H9 (cell line): Measurements from ENCODE around the gene ACTL9. TPM values are rescaled to one million over a fixed set of nuclear protein-coding genes. Genes with fewer than 3 reads are reported as not detected.

Experiments used
- DNase-seq: peaks from one replicate; pipeline ENCODE4 v3.0.0-alpha.2; 2017
- H2AFZ ChIP-seq: one replicate; pipeline ENCODE4 v1.6.1; 2013; ENCODE audit warnings: mild to moderate bottlenecking, low read length, control low read depth, moderate library complexity
- H2AK5ac ChIP-seq: 2 replicates; pipeline ENCODE4 v1.6.1; 2013; ENCODE audit warnings: low read length, control low read depth, mixed read lengths; ENCODE audit not compliant: insufficient read length
- H2BK120ac ChIP-seq: one replicate; pipeline ENCODE4 v1.6.1; 2013; ENCODE audit warnings: low read depth, mild to moderate bottlenecking, low read length, control low read depth, inconsistent platforms; ENCODE audit not compliant: poor library complexity, severe bottlenecking
- H2BK12ac ChIP-seq: 2 replicates; pipeline ENCODE4 v1.6.1; 2013; ENCODE audit warnings: low read length, control low read depth, mixed read lengths, low read depth; ENCODE audit not compliant: insufficient read length
- H2BK15ac ChIP-seq: 2 replicates; pipeline ENCODE4 v1.6.1; 2013; ENCODE audit warnings: low read depth, low read length, control low read depth
- H2BK20ac ChIP-seq: one replicate; pipeline ENCODE4 v1.6.1; 2013; ENCODE audit warnings: low read depth, mild to moderate bottlenecking, low read length, control low read depth, inconsistent platforms; ENCODE audit not compliant: poor library complexity, severe bottlenecking
- H2BK5ac ChIP-seq: 2 replicates; pipeline ENCODE4 v1.6.1; 2013; ENCODE audit warnings: low read length, control low read depth, mixed read lengths; ENCODE audit not compliant: insufficient read length
- H3K14ac ChIP-seq: 2 replicates; pipeline ENCODE4 v1.6.1; 2013; ENCODE audit warnings: low read length, control low read depth; ENCODE audit not compliant: insufficient read depth
- H3K18ac ChIP-seq: 2 replicates; pipeline ENCODE4 v1.6.1; 2013; ENCODE audit warnings: low read depth, mild to moderate bottlenecking, mixed read lengths, low read length, control low read depth; ENCODE audit not compliant: insufficient read length
- H3K23ac ChIP-seq: 2 replicates; pipeline ENCODE4 v1.6.1; 2013; ENCODE audit warnings: low read length, control low read depth, mixed read lengths, low read depth; ENCODE audit not compliant: insufficient read length
- H3K23me2 ChIP-seq: 2 replicates; pipeline ENCODE4 v1.6.1; 2013; ENCODE audit warnings: low read depth, mild to moderate bottlenecking, mixed read lengths, low read length, control low read depth; ENCODE audit not compliant: insufficient read length, poor library complexity, severe bottlenecking
- H3K27ac ChIP-seq: 2 replicates; pipeline ENCODE4 v1.5.1; 2013; ENCODE audit warnings: low read length, control low read depth, mixed read lengths, low read depth; ENCODE audit not compliant: insufficient read length
- H3K27me3 ChIP-seq: 2 replicates; pipeline ENCODE4 v1.6.1; 2013; ENCODE audit warnings: low read length, control low read depth, inconsistent platforms; ENCODE audit not compliant: insufficient read depth
- H3K4ac ChIP-seq: 2 replicates; pipeline ENCODE4 v1.6.1; 2013; ENCODE audit warnings: low read depth, mild to moderate bottlenecking, control low read depth, inconsistent platforms, low read length, moderate library complexity
- H3K4me1 ChIP-seq: 2 replicates; pipeline ENCODE4 v1.6.1; 2013; ENCODE audit warnings: low read length, control low read depth, inconsistent platforms; ENCODE audit not compliant: insufficient read depth
- H3K4me2 ChIP-seq: 2 replicates; pipeline ENCODE4 v1.6.1; 2013; ENCODE audit warnings: low read length, control low read depth, mixed read lengths; ENCODE audit not compliant: insufficient read length, insufficient read depth
- H3K56ac ChIP-seq: 2 replicates; pipeline ENCODE4 v1.6.1; 2013; ENCODE audit warnings: low read depth, mild to moderate bottlenecking, mixed read lengths, low read length, control low read depth; ENCODE audit not compliant: insufficient read length
- H3K79me1 ChIP-seq: 2 replicates; pipeline ENCODE4 v1.6.1; 2013; ENCODE audit warnings: low read depth, mild to moderate bottlenecking, moderate library complexity, low read length, control low read depth, inconsistent platforms; ENCODE audit not compliant: insufficient read depth, poor library complexity, severe bottlenecking
- H3K79me2 ChIP-seq: 2 replicates; pipeline ENCODE4 v1.6.1; 2013; ENCODE audit warnings: low read length, control low read depth, inconsistent platforms; ENCODE audit not compliant: insufficient read depth
- H3K9ac ChIP-seq: 2 replicates; pipeline ENCODE4 v1.6.1; 2013; ENCODE audit warnings: low read length, control low read depth, mixed read lengths; ENCODE audit not compliant: insufficient read length; ENCODE audit errors: extremely low read depth
- H3K9me3 ChIP-seq: one replicate; pipeline ENCODE4 v1.6.1; 2013; ENCODE audit warnings: low read depth, low read length, inconsistent platforms; ENCODE audit not compliant: control insufficient read depth
- H3T11ph ChIP-seq: one replicate; pipeline ENCODE4 v1.6.1; 2013; ENCODE audit warnings: mild to moderate bottlenecking, low read length, control low read depth, inconsistent platforms
- H4K20me1 ChIP-seq: one replicate; pipeline ENCODE4 v1.6.1; 2013; ENCODE audit not compliant: control insufficient read depth, insufficient read length, insufficient read depth
- H4K5ac ChIP-seq: 2 replicates; pipeline ENCODE4 v1.6.1; 2013; ENCODE audit warnings: low read depth, mild to moderate bottlenecking, mixed read lengths, low read length, control low read depth; ENCODE audit not compliant: insufficient read length
- H4K8ac ChIP-seq: replicated peaks from 2 replicates; pipeline ENCODE4 v1.6.1; 2013; ENCODE audit warnings: low read length, control low read depth, mixed read lengths, low read depth; ENCODE audit not compliant: insufficient read length
- H4K91ac ChIP-seq: 2 replicates; pipeline ENCODE4 v1.6.1; 2013; ENCODE audit warnings: low read depth, mild to moderate bottlenecking, moderate library complexity, mixed read lengths, low read length, control low read depth; ENCODE audit not compliant: insufficient read length
- H3K27ac Mint-ChIP-seq, 3 experiments: 2 replicates in 2 of 3; 3 replicates in 1 of 3; pipeline ENCODE4 v1.8.0; 2020 to 2021; ENCODE audit warnings: mixed read lengths in 3 of 3, mild to moderate bottlenecking in 1 of 3, moderate library complexity in 1 of 3
- H3K27me3 Mint-ChIP-seq: 2 replicates; pipeline ENCODE4 v1.8.0; 2021; ENCODE audit warnings: low read depth, mild to moderate bottlenecking, moderate library complexity, mixed read lengths
- H3K36me3 Mint-ChIP-seq, 3 experiments: 2 replicates in 2 of 3; 3 replicates in 1 of 3; pipeline ENCODE4 v1.8.0; 2020 to 2021; ENCODE audit warnings: low read depth in 3 of 3, mixed read lengths in 3 of 3; ENCODE audit not compliant: insufficient read depth in 1 of 3
- H3K4me1 Mint-ChIP-seq, 2 experiments: 2 replicates each; pipeline ENCODE4 v1.8.0; 2020; ENCODE audit warnings: mixed read lengths in 2 of 2
- H3K4me3 Mint-ChIP-seq, 2 experiments: 2 replicates in 1 of 2; 3 replicates in 1 of 2; pipeline ENCODE4 v1.8.0; 2020 to 2021; ENCODE audit warnings: mild to moderate bottlenecking in 2 of 2, mixed read lengths in 2 of 2, moderate library complexity in 1 of 2
- H3K9me3 Mint-ChIP-seq, 2 experiments: 2 replicates in 1 of 2; 3 replicates in 1 of 2; pipeline ENCODE4 v1.8.0; 2020; ENCODE audit warnings: mild to moderate bottlenecking in 2 of 2, mixed read lengths in 2 of 2, moderate library complexity in 1 of 2
- WGBS: extraction: QIAGEN DNeasy Blood & Tissue Kit; methylation state at CpG from one replicate; pipeline ENCODE4 v1.1.7; 2013; ENCODE audit warnings: missing lambda C conversion rate, low lambda C conversion rate, mixed read lengths; ENCODE audit not compliant: insufficient read length; ENCODE audit errors: extremely low coverage; 5-methylcytosine and 5-hydroxymethylcytosine counted together
- total RNA-seq: library from RNA; stranded (reverse); gene quantifications from 2 replicates; pipeline ENCODE4 v1.2.1, GENCODE V29; 2021
- TF ChIP-seq, protein P1 (sequence below): fragments of 200-600 bp; sonication (generic); conservative IDR thresholded peaks from 3 replicates; pipeline ENCODE4 v1.8.0; 2021; ENCODE audit warnings: antibody characterized with exemption, mild to moderate bottlenecking

Gene ACTL9
- total RNA-seq, 1 experiment from 2014 or later: not detected

DNA sequence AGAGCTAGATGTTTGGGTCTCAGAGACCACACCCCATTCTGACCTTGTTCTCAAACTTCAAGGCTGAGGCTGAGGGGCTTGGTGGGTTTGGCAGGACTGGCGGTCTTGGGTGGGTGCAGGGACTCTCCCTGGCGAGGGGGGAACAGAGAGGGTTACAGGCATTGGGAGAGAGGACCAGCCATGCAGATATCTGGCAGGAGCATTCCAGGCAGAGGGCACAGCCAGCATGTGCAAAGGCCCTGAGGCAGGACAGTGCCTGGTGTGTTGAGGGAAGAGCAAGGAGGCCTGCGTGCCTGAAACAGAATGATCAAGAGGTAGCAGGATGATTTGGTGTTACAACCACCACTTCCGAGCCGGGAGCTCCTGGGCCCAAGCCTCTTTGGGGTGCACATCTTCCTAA lies 40.7 kb downstream of the ACTL9 start:
- H2AFZ ChIP-seq: no peak overlapping the region
- H3T11ph ChIP-seq: no peak overlapping the region
- H3K36me3 Mint-ChIP-seq: no peaks in the 10 kb centered on the region; a peak in 1 of 7 replicates
- no peak overlapping the region for H4K5ac ChIP-seq
- WGBS: no CpG with 5 or more reads among the region's 5 CpGs
- H3K27ac ChIP-seq: no peak overlapping the region
- no peak overlapping the region for H2BK12ac ChIP-seq
- DNase-seq: no peak
- no peak overlapping the region for H3K23ac ChIP-seq
- no peak overlapping the region for H4K91ac ChIP-seq
- no peak overlapping the region for H4K8ac ChIP-seq
- H2BK15ac ChIP-seq: no peak overlapping the region
- H3K4me2 ChIP-seq: no peak overlapping the region
- H2BK120ac ChIP-seq: no peak overlapping the region
- no peaks in the 10 kb centered on the region for H3K9me3 ChIP-seq
- H2BK5ac ChIP-seq: no peak overlapping the region
- H4K20me1 ChIP-seq: no peaks in the 10 kb centered on the region
- no peaks in the 10 kb centered on the region for H3K4me1 ChIP-seq
- no peak overlapping the region for H2AK5ac ChIP-seq
- TF ChIP-seq, protein P1, sequence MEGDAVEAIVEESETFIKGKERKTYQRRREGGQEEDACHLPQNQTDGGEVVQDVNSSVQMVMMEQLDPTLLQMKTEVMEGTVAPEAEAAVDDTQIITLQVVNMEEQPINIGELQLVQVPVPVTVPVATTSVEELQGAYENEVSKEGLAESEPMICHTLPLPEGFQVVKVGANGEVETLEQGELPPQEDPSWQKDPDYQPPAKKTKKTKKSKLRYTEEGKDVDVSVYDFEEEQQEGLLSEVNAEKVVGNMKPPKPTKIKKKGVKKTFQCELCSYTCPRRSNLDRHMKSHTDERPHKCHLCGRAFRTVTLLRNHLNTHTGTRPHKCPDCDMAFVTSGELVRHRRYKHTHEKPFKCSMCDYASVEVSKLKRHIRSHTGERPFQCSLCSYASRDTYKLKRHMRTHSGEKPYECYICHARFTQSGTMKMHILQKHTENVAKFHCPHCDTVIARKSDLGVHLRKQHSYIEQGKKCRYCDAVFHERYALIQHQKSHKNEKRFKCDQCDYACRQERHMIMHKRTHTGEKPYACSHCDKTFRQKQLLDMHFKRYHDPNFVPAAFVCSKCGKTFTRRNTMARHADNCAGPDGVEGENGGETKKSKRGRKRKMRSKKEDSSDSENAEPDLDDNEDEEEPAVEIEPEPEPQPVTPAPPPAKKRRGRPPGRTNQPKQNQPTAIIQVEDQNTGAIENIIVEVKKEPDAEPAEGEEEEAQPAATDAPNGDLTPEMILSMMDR: no peak
- no peak overlapping the region for H3K56ac ChIP-seq
- H3K27ac Mint-ChIP-seq: no peak overlapping the region; a peak in 1 of 7 replicates
- H3K27me3 ChIP-seq: no peaks in the 10 kb centered on the region
- no peak overlapping the region for H3K9ac ChIP-seq
- H3K79me2 ChIP-seq: no peaks in the 10 kb centered on the region
- H3K79me1 ChIP-seq: no peaks in the 10 kb centered on the region
- H3K27me3 Mint-ChIP-seq: peaks cover 22% of the 10 kb centered on the region
- H3K9me3 Mint-ChIP-seq: 0 out of 5 replicates have a peak, but pooled peaks cover 0 to 5% of the 10 kb centered on the region in 2 experiments
- H3K4me3 Mint-ChIP-seq: peak overlapping the region in 1 of 2 experiments; percentile 45; a peak in 1 of 5 replicates
- H3K23me2 ChIP-seq: no peaks in the 10 kb centered on the region
- H2BK20ac ChIP-seq: no peak overlapping the region
- H3K4me1 Mint-ChIP-seq: peaks cover 2 to 15% of the 10 kb centered on the region in 2 experiments
- H3K4ac ChIP-seq: no peak overlapping the region
- no peak overlapping the region for H3K18ac ChIP-seq
- no peak overlapping the region; the same call in 1 of the 2 replicates for H3K14ac ChIP-seq
